ENCODE results near the gene GPR3. TPM values are rescaled to one million over a fixed set of nuclear protein-coding genes. Genes with fewer than 3 reads are reported as not detected.
"Not testable (repeated sequence)": the region's sequence is repeated elsewhere in the genome, so short reads cannot be mapped to it uniquely, and the experiment has no call there.

The GPR3 gene
- polyA plus RNA-seq, 2 of the 4 experiments (the other 2 are of a cell fraction): 0.76 to 1.7 TPM

DNA sequence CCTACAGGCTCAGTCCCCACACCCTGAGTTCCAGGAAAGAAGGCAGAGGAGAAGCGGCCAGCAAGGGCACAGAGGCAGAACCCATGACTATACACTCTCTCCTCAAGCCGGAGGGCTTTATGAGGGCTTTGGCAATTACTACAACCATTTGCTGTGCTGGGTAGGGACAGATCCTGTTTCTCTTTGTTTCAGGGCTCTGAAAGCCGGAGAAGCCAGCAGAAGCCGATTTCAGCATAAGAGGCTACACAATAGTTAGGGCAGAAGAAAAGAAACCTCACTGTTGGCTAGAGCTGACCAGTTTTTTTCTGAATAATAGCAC is 13.9 kb downstream of the GPR3 start (continued):
- TF ChIP-seq CBX2 (IDR thresholded peaks at IDR 0.05; ENCODE audit: borderline replicate concordance, low read depth) (no peak), HEYL (CRISPR knock-in tag; IDR thresholded peaks at IDR 0.05) (no peak), ZFP36 (IDR thresholded peaks at IDR 0.05; ENCODE audit: borderline replicate concordance, partially characterized antibody) (no peak)

DNA sequence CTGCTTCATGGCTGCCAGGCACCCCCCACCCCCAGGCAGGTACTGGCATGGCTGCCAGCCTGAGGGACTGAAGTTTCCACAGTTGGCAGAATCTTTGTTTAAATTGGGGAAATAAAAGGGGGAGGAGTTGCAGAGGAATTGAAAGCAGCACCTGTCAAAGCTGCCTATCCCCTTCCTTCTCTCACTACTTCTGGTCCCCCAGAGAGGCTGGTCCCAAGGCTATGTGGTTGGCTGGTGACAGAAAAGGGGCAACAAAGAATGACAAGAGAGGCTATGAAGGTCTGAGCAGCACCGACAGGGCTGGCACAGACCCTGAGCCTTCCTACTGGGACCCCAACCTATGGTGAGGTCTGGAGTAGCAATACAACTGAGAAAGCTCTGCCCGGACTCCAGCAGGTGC is 14.4 kb downstream of the GPR3 start:
- FAIRE-seq; H3K4me3 ChIP-seq; ATAC-seq; POLR2A ChIA-PET; H3K27ac ChIP-seq; DNase-seq (ENCODE audit: low read depth in 1 of 2, low spot score in 1 of 2); H3K4me1 ChIP-seq; H3K4me2 ChIP-seq; H3K9me3 ChIP-seq: not testable (repeated sequence)
- 85% methylated on average over 2 of the region's 2 CpGs for WGBS (ENCODE audit: missing lambda C conversion rate)
- CTCF ChIA-PET: interaction anchor here (0.6 to 4.6 kb wide), 6 partner anchors 10 to 200 kb away, joined by 3 to 13 read pairs (median 3); no protein-coding TSS in a partner anchor

DNA sequence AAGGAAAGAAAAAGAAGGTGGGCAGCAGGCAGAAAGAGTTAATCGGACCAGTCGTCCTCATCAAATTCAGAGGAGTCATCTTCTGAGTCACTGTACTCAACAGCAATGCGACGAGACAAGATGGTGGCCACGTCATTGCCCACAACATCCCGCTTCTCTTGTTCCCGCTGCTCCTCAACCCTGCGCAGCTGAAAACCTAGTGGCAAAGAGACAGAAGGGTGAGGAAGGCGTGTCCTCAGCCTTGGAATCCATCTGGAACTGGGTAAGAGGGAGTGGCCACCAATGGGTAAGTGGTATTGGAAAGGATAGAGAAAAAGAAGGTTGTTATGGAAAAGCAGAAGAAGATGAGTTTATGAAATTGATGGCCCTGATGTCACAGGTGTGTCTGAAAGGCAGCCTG is 15.7 kb downstream of the GPR3 start:
- Histone ChIP-seq H3K4me1 (no peaks in the 10 kb centered on the region), H3K27ac (no peak overlapping the region), H3K4me2 (no peak overlapping the region), H3K4me3 (no peak overlapping the region), H3K9me3 (no peaks in the 10 kb centered on the region)
- DNase-seq (ENCODE audit: low read depth in 1 of 2, low spot score in 1 of 2) (no peak), FAIRE-seq (no peak), ATAC-seq (no peak)
- TF ChIP-seq, protein P1, sequence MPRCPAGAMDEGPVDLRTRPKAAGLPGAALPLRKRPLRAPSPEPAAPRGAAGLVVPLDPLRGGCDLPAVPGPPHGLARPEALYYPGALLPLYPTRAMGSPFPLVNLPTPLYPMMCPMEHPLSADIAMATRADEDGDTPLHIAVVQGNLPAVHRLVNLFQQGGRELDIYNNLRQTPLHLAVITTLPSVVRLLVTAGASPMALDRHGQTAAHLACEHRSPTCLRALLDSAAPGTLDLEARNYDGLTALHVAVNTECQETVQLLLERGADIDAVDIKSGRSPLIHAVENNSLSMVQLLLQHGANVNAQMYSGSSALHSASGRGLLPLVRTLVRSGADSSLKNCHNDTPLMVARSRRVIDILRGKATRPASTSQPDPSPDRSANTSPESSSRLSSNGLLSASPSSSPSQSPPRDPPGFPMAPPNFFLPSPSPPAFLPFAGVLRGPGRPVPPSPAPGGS (IDR thresholded peaks at IDR 0.05): no peak
- TF ChIP-seq FOSL2 (IDR thresholded peaks at IDR 0.05): no peak
- TF ChIP-seq FOSL2 (CRISPR knock-in tag; IDR thresholded peaks at IDR 0.05): no peak
- no peak for TF ChIP-seq CHD2 (IDR thresholded peaks at IDR 0.05; ENCODE audit: low read length, partially characterized antibody)
- CTCF ChIA-PET: interaction anchor here (1.3 kb wide), 1 partner anchor 199 kb away, joined by 3 read pairs; no protein-coding TSS in a partner anchor
- WGBS (ENCODE audit: missing lambda C conversion rate): 95% methylated on average over 9 of the region's 9 CpGs
- POLR2A ChIA-PET: no interaction called here

DNA sequence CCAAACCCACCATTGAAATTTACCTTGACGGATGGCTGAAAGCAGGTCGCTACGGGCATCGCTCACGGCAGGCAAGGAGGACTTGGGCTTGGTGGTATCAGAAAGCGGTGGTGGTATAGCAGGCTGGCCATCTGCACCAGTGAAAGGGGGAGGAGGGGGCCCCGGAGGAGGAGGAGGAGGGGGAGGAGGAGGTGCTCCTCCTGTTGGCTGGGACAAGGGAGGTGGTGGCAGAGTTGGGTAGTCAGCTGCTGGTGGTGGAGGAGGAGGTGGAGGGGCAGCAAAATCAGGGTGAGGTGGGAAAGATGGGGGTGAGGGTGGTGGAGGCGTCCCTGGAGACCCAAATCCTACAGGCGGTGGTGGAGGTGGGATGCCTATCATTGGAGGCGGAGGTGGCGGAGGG is 17.2 kb downstream of the GPR3 start:
- Histone ChIP-seq H3K27ac (no peak overlapping the region), H3K4me1 (no peaks in the 10 kb centered on the region), H3K4me3 (no peak overlapping the region), H3K4me2 (no peak overlapping the region), H3K9me3 (no peaks in the 10 kb centered on the region)
- 93% methylated on average over 10 of the region's 11 CpGs for WGBS (ENCODE audit: missing lambda C conversion rate)
- DNase-seq (ENCODE audit: low read depth in 1 of 2, low spot score in 1 of 2) (no peak), FAIRE-seq (no peak), ATAC-seq (no peak)
- POLR2A ChIA-PET: no interaction called here
- CTCF ChIA-PET: interaction anchor here (1.2 to 7.9 kb wide), 4 partner anchors 18 to 196 kb away, joined by 3 to 66 read pairs (median 4); partner anchors contain the start of genes AHDC1 and GPR3
- TF ChIP-seq KDM5A (IDR thresholded peaks at IDR 0.05): no peak
- TF ChIP-seq, protein P2, sequence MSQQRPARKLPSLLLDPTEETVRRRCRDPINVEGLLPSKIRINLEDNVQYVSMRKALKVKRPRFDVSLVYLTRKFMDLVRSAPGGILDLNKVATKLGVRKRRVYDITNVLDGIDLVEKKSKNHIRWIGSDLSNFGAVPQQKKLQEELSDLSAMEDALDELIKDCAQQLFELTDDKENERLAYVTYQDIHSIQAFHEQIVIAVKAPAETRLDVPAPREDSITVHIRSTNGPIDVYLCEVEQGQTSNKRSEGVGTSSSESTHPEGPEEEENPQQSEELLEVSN (IDR thresholded peaks at IDR 0.05; ENCODE audit: borderline replicate concordance, low read depth): no peak
- no peak for TF ChIP-seq FOXS1 (CRISPR knock-in tag; IDR thresholded peaks at IDR 0.05)
- TF ChIP-seq CHD4 (IDR thresholded peaks at IDR 0.05; ENCODE audit: borderline replicate concordance): no peak
- TF ChIP-seq, protein P3, sequence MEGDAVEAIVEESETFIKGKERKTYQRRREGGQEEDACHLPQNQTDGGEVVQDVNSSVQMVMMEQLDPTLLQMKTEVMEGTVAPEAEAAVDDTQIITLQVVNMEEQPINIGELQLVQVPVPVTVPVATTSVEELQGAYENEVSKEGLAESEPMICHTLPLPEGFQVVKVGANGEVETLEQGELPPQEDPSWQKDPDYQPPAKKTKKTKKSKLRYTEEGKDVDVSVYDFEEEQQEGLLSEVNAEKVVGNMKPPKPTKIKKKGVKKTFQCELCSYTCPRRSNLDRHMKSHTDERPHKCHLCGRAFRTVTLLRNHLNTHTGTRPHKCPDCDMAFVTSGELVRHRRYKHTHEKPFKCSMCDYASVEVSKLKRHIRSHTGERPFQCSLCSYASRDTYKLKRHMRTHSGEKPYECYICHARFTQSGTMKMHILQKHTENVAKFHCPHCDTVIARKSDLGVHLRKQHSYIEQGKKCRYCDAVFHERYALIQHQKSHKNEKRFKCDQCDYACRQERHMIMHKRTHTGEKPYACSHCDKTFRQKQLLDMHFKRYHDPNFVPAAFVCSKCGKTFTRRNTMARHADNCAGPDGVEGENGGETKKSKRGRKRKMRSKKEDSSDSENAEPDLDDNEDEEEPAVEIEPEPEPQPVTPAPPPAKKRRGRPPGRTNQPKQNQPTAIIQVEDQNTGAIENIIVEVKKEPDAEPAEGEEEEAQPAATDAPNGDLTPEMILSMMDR (IDR thresholded peaks at IDR 0.05): no peak
- no peak for TF ChIP-seq RAD21 (conservative IDR thresholded peaks at IDR 0.05 in 1 of 2, IDR thresholded peaks at IDR 0.05 in 1 of 2)
- TF ChIP-seq PHF8 (IDR thresholded peaks at IDR 0.05; ENCODE audit: borderline replicate concordance, low read depth): no peak
- TF ChIP-seq, protein P4, sequence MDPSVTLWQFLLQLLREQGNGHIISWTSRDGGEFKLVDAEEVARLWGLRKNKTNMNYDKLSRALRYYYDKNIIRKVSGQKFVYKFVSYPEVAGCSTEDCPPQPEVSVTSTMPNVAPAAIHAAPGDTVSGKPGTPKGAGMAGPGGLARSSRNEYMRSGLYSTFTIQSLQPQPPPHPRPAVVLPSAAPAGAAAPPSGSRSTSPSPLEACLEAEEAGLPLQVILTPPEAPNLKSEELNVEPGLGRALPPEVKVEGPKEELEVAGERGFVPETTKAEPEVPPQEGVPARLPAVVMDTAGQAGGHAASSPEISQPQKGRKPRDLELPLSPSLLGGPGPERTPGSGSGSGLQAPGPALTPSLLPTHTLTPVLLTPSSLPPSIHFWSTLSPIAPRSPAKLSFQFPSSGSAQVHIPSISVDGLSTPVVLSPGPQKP (IDR thresholded peaks at IDR 0.05; ENCODE audit: low read depth, low read length): no peak
- TF ChIP-seq HOXB5 (CRISPR knock-in tag; IDR thresholded peaks at IDR 0.05): no peak
- TF ChIP-seq RARB (CRISPR knock-in tag; IDR thresholded peaks at IDR 0.05): no peak
- no peak for TF ChIP-seq CBX8 (IDR thresholded peaks at IDR 0.05)
- no peak for TF ChIP-seq EHF (CRISPR knock-in tag; IDR thresholded peaks at IDR 0.05)
- TF ChIP-seq, protein P5, sequence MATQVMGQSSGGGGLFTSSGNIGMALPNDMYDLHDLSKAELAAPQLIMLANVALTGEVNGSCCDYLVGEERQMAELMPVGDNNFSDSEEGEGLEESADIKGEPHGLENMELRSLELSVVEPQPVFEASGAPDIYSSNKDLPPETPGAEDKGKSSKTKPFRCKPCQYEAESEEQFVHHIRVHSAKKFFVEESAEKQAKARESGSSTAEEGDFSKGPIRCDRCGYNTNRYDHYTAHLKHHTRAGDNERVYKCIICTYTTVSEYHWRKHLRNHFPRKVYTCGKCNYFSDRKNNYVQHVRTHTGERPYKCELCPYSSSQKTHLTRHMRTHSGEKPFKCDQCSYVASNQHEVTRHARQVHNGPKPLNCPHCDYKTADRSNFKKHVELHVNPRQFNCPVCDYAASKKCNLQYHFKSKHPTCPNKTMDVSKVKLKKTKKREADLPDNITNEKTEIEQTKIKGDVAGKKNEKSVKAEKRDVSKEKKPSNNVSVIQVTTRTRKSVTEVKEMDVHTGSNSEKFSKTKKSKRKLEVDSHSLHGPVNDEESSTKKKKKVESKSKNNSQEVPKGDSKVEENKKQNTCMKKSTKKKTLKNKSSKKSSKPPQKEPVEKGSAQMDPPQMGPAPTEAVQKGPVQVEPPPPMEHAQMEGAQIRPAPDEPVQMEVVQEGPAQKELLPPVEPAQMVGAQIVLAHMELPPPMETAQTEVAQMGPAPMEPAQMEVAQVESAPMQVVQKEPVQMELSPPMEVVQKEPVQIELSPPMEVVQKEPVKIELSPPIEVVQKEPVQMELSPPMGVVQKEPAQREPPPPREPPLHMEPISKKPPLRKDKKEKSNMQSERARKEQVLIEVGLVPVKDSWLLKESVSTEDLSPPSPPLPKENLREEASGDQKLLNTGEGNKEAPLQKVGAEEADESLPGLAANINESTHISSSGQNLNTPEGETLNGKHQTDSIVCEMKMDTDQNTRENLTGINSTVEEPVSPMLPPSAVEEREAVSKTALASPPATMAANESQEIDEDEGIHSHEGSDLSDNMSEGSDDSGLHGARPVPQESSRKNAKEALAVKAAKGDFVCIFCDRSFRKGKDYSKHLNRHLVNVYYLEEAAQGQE (IDR thresholded peaks at IDR 0.05): no peak
- no peak for TF ChIP-seq RCOR1 (IDR thresholded peaks at IDR 0.05; ENCODE audit: low read depth, low read length)
- no peak for TF ChIP-seq ZNF302 (CRISPR knock-in tag; IDR thresholded peaks at IDR 0.05)
- TF ChIP-seq ESRRA (IDR thresholded peaks at IDR 0.05; ENCODE audit: borderline replicate concordance, low read length): no peak
- no peak for TF ChIP-seq RNF2 (IDR thresholded peaks at IDR 0.05; ENCODE audit: borderline replicate concordance, low read depth)

Measured in A549 (cell line).